GM12878 (cell line): ENCODE results near the gene C5orf15. TPM values are rescaled to one million over a fixed set of nuclear protein-coding genes. Genes with fewer than 3 reads are reported as not detected.

Experiments
- ATAC-seq: fragments of 200-7000 bp; cut with Tn5 transposase; 3 replicates; pipeline ENCODE4 v1.9.1; 2020; ENCODE audit warnings: mild to moderate bottlenecking, moderate library complexity
- BruUV-seq: library from RNA; stranded (reverse); fragments of 400-500 nt; replicated peaks from 2 replicates; lab custom pipeline; 2021; lab: Mats Ljungman, UMichigan
- CTCF ChIA-PET: fragments of 300-600 bp; sonication (Branson Sonifier 250); formaldehyde crosslinking; extraction: SDS; loops from one replicate; lab custom pipeline; 2021; ENCODE audit warnings: inconsistent platforms; lab: Yijun Ruan, JAX
- POLR2A ChIA-PET: fragments of 350-600 bp; formaldehyde crosslinking; extraction: SDS; loops from one replicate; lab custom pipeline; 2021; ENCODE audit warnings: inconsistent platforms; lab: Charles Lee
- RAD21 ChIA-PET: fragments of 300-600 bp; sonication (Branson Sonifier 250); formaldehyde crosslinking; loops from one replicate; lab custom pipeline; 2023; ENCODE audit warnings: antibody characterized with exemption; ENCODE audit not compliant: unreplicated experiment; lab: Charles Lee
- SMC1A ChIA-PET: fragments of 300-600 bp; sonication (Branson Sonifier 250); formaldehyde crosslinking; loops from one replicate; lab custom pipeline; 2023; ENCODE audit not compliant: unreplicated experiment, uncharacterized antibody; lab: Charles Lee
- DNase-seq: peaks from one replicate; pipeline ENCODE4 v3.0.0-alpha.2; 2011; ENCODE audit warnings: low read depth, low spot score
- FAIRE-seq: peaks from 3 replicates; lab custom pipeline; 2011; peaks lifted over from hg19 to GRCh38; lab: Jason Lieb, UNC
- H2AFZ ChIP-seq: 2 replicates; pipeline ENCODE4 v1.6.0; 2011; ENCODE audit warnings: low read depth, low read length, control low read depth; ENCODE audit not compliant: control insufficient read depth
- H3K27ac ChIP-seq: 2 replicates; pipeline ENCODE4 v1.5.1; 2011; ENCODE audit warnings: control low read depth; ENCODE audit not compliant: control insufficient read depth, insufficient read depth
- H3K27me3 ChIP-seq, 2 experiments: replicated peaks in 1 of 2; 2 replicates each; pipeline versions ENCODE4 v1.6.0 to v1.6.1; 2011; ENCODE audit warnings: low read length in 1 of 2; ENCODE audit not compliant: control insufficient read depth in 2 of 2, insufficient read depth in 2 of 2
- H3K36me3 ChIP-seq, 2 experiments: 2 replicates each; pipeline ENCODE4 v1.5.1; 2011; ENCODE audit warnings: low read length in 1 of 2; ENCODE audit not compliant: control insufficient read depth in 2 of 2, insufficient read depth in 2 of 2
- H3K4me1 ChIP-seq: 2 replicates; pipeline ENCODE4 v1.6.1; 2011; ENCODE audit warnings: mild to moderate bottlenecking, low read length, moderate library complexity, mixed read lengths; ENCODE audit not compliant: control insufficient read depth, insufficient read depth
- H3K4me2 ChIP-seq: 2 replicates; pipeline ENCODE4 v1.6.0; 2011; ENCODE audit warnings: control low read depth; ENCODE audit not compliant: control insufficient read depth, insufficient read depth
- H3K4me3 ChIP-seq: fragments of 200-600 bp; sonication (generic); 2 replicates; pipeline ENCODE4 v1.5.1; 2016
- H3K79me2 ChIP-seq: 2 replicates; pipeline ENCODE4 v1.6.0; 2011; ENCODE audit warnings: low read length; ENCODE audit not compliant: control insufficient read depth, insufficient read depth
- H3K9ac ChIP-seq: 2 replicates; pipeline ENCODE4 v1.8.0; 2011; ENCODE audit warnings: low read length, control low read depth, mixed read lengths; ENCODE audit not compliant: control insufficient read depth, insufficient read depth
- H3K9me3 ChIP-seq: replicated peaks from 3 replicates; pipeline ENCODE4 v1.5.1; 2011; ENCODE audit warnings: mild to moderate bottlenecking, low read length; ENCODE audit not compliant: control insufficient read depth, insufficient read depth
- H4K20me1 ChIP-seq: 2 replicates; pipeline ENCODE4 v1.6.0; 2011; ENCODE audit not compliant: control insufficient read depth, insufficient read depth
- CBX3 ChIP-seq: fragments of 200-600 bp; sonication (generic); IDR thresholded peaks from 2 replicates; pipeline ENCODE4 v1.6.1; 2016; ENCODE audit warnings: low read depth, borderline replicate concordance
- FOXM1 ChIP-seq: IDR thresholded peaks from 2 replicates; pipeline ENCODE4 v1.6.1; 2012; ENCODE audit warnings: low read depth, mild to moderate bottlenecking, inconsistent platforms, low read length, moderate library complexity
- HCFC1 ChIP-seq: fragments of 150-350 bp; IDR thresholded peaks from 2 replicates; pipeline ENCODE4 v1.6.1; 2014; ENCODE audit warnings: low read length
- POLR2AphosphoS5 ChIP-seq: IDR thresholded peaks from 2 replicates; pipeline ENCODE4 v1.6.1; 2011; ENCODE audit warnings: mild to moderate bottlenecking, low read length, inconsistent platforms
- SMAD5 ChIP-seq: IDR thresholded peaks from 2 replicates; pipeline ENCODE4 v1.6.1; 2016; ENCODE audit warnings: antibody characterized with exemption, low read depth
- TCF3 ChIP-seq: IDR thresholded peaks from 2 replicates; pipeline ENCODE4 v1.6.1; 2012; ENCODE audit warnings: low read depth, mild to moderate bottlenecking, low read length, borderline replicate concordance; ENCODE audit not compliant: insufficient read depth
- WGBS: methylation state at CpG from one replicate; pipeline ENCODE4 v1.1.6; 2016; ENCODE audit warnings: low lambda C conversion rate; ENCODE audit not compliant: insufficient replicate concordance, insufficient coverage; ENCODE audit errors: missing lambda C conversion rate; 5-methylcytosine and 5-hydroxymethylcytosine counted together
- in situ Hi-C: fragments of 300-500 bp; cut with MboI; formaldehyde crosslinking; loops from 9 replicates; pipeline ENCODE4 v1.14.3; 2018; ENCODE audit warnings: mixed read lengths
- intact Hi-C: fragments of 100-400 bp; cut with micrococcal nuclease; formaldehyde crosslinking; loops from one replicate; pipeline ENCODE4 v1.14.2; 2022; ENCODE audit not compliant: unreplicated experiment
- polyA plus RNA-seq, 11 experiments: library from polyadenylated mRNA; depleted of rRNA in 4 of 11; unstranded in 6 of 11; stranded (reverse) in 5 of 11; fragments of >200 nt; fragmentation: Nextera tagmentation in 4 of 11; fragmentation: Illumina TruSeq in 1 of 11; extraction: Ambion mirVana in 4 of 11; extraction: Trizol in 1 of 11; gene quantifications; 1 replicate in 1 of 11; 2 replicates in 10 of 11; pipeline versions ENCODE4 v1.2.1 to v1.2.3, GENCODE V29; 2011 to 2016; ENCODE audit warnings: inconsistent platforms in 2 of 11, missing spikeins in 2 of 11, low read depth in 1 of 11
- total RNA-seq, 4 experiments: library from RNA; depleted of rRNA in 3 of 4; stranded (reverse); fragments of >200 nt in 3 of 4; fragmentation: Illumina TruSeq in 1 of 4; extraction: Trizol in 1 of 4; gene quantifications; 2 replicates each; pipeline versions ENCODE4 v1.2.1 to v1.2.3, GENCODE V29; 2013 to 2021
- TF ChIP-seq, protein P1 (sequence below): fragments of 450-650 bp; IDR thresholded peaks from 2 replicates; pipeline ENCODE4 v1.6.1; 2016; ENCODE audit warnings: mild to moderate bottlenecking, moderate library complexity, borderline replicate concordance

C5orf15 gene
- total and polyA plus RNA-seq, 10 of the 15 experiments (the other 5 are each of a cell fraction or from before 2014, with no cell fraction given) = 21.7 to 69.6 (median 46.0) TPM

DNA sequence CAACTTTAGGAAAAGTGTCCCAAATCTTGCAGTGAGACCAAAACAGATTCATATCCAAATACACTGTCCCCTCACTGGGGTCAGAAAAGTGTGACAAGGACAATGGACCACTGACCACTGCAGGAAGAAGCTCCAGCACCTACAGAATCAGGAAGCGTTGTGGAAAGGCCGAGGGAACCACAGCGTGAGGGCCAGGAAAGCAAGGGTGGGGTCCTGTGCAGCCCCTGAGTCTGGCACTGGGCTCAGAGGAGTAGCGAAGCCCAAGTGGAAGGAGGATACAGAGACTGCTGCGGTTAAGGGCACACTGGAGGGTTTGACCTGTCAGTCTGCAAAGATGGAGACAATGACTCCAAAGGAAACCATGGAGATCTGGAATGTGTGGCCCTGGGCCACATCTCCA, 36.9 kb downstream of the C5orf15 start:
- intact Hi-C loops = loop anchor here (2.0 kb wide), 1 partner anchor 25 kb away; no protein-coding TSS in a partner anchor
- ChIA-PET RAD21 (interaction anchor here (0.8 kb wide), 1 partner anchor 11 kb away, joined by 4 read pairs; no protein-coding TSS in a partner anchor), CTCF (no interaction called here), SMC1A (interaction anchor here (3.5 kb wide), 1 partner anchor 13 kb away, joined by 15 read pairs; no protein-coding TSS in a partner anchor), POLR2A (no interaction called here)
- Histone ChIP-seq H2AFZ (no peak overlapping the region), H3K36me3 (no peaks in the 10 kb centered on the region), H4K20me1 (no peaks in the 10 kb centered on the region), H3K27ac (no peak overlapping the region), H3K9ac (no peak overlapping the region), H3K9me3 (no peaks in the 10 kb centered on the region), H3K4me1 (peaks cover 66% of the 10 kb centered on the region), H3K79me2 (no peaks in the 10 kb centered on the region), H3K4me3 (no peak overlapping the region), H3K4me2 (peak overlapping the region; percentile 88; the same call in 1 of the 2 replicates), H3K27me3 (no peaks in the 10 kb centered on the region)
- no TSS peak for BruUV-seq
- in situ Hi-C loops = no loop called here
- no peak for DNase-seq
- no peak for FAIRE-seq
- whole genome bisulfite sequencing = 100% methylated on average over 5 of the region's 5 CpGs
- TF ChIP-seq HCFC1 = no peak
- no peak for TF ChIP-seq POLR2AphosphoS5
- no peak for ATAC-seq

DNA sequence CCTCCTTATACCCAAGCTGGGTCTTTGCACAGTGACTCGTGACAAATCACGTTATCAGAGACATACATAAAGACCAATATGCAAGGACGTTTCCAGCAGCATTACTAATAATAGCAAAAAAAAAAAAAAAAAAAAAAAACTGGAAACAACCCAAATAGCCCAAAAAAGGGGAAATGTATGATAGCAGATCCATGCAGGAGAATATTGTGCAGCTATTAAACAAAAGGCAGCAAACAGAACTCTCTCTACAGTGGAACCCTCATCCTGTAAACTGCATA, 37.7 kb downstream of the C5orf15 start:
- peaks cover 65% of the 10 kb centered on the region for H3K4me1 ChIP-seq

More for the DNA sequence above, 37.7 kb downstream of the C5orf15 start:
- Histone ChIP-seq H3K27ac (peak overlapping the region; percentile 52), H3K4me2 (peak overlapping the region; percentile 88), H4K20me1 (no peaks in the 10 kb centered on the region), H3K9ac (peak overlapping the region; percentile 52), H3K9me3 (no peaks in the 10 kb centered on the region), H3K4me3 (peak overlapping the region; percentile 38; the same call in 1 of the 2 replicates), H2AFZ (peak overlapping the region; percentile 87), H3K79me2 (no peaks in the 10 kb centered on the region), H3K27me3 (no peaks in the 10 kb centered on the region), H3K36me3 (no peaks in the 10 kb centered on the region)
- FAIRE-seq = no peak
- in situ Hi-C loops (no loop called here), intact Hi-C loops (loop anchor here (2.0 kb wide), 1 partner anchor 24 kb away; no protein-coding TSS in a partner anchor)
- RAD21 ChIA-PET = interaction anchor here (1.4 to 1.5 kb wide), 2 partner anchors 43 to 47 kb away, joined by 4 to 6 read pairs; no protein-coding TSS in a partner anchor
- no peak for ATAC-seq
- BruUV-seq = no TSS peak
- SMC1A ChIA-PET = interaction anchor here (0.6 to 3.5 kb wide), 8 partner anchors 8 to 881 kb away, joined by 3 to 30 read pairs (median 4); no protein-coding TSS in a partner anchor
- TF ChIP-seq FOXM1 = 0 out of 2 replicates have a peak, but pooled peaks have one; percentile 25
- no peak for TF ChIP-seq CBX3
- TF ChIP-seq POLR2AphosphoS5 = no peak
- no peak for TF ChIP-seq TCF3
- TF ChIP-seq, protein P1, sequence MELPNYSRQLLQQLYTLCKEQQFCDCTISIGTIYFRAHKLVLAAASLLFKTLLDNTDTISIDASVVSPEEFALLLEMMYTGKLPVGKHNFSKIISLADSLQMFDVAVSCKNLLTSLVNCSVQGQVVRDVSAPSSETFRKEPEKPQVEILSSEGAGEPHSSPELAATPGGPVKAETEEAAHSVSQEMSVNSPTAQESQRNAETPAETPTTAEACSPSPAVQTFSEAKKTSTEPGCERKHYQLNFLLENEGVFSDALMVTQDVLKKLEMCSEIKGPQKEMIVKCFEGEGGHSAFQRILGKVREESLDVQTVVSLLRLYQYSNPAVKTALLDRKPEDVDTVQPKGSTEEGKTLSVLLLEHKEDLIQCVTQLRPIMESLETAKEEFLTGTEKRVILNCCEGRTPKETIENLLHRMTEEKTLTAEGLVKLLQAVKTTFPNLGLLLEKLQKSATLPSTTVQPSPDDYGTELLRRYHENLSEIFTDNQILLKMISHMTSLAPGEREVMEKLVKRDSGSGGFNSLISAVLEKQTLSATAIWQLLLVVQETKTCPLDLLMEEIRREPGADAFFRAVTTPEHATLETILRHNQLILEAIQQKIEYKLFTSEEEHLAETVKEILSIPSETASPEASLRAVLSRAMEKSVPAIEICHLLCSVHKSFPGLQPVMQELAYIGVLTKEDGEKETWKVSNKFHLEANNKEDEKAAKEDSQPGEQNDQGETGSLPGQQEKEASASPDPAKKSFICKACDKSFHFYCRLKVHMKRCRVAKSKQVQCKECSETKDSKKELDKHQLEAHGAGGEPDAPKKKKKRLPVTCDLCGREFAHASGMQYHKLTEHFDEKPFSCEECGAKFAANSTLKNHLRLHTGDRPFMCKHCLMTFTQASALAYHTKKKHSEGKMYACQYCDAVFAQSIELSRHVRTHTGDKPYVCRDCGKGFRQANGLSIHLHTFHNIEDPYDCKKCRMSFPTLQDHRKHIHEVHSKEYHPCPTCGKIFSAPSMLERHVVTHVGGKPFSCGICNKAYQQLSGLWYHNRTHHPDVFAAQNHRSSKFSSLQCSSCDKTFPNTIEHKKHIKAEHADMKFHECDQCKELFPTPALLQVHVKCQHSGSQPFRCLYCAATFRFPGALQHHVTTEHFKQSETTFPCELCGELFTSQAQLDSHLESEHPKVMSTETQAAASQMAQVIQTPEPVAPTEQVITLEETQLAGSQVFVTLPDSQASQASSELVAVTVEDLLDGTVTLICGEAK = no peak
- TF ChIP-seq SMAD5 = no peak
- CTCF ChIA-PET = interaction anchor here (0.9 to 3.0 kb wide), 7 partner anchors 9 to 507 kb away, joined by 3 to 24 read pairs (median 7); partner anchors contain the start of gene C5orf15
- no peak for DNase-seq
- WGBS = 0% methylated on average over 3 of the region's 3 CpGs
- POLR2A ChIA-PET = interaction anchor here (1.8 to 2.4 kb wide), 2 partner anchors 8 to 28 kb away, joined by 6 to 14 read pairs; no protein-coding TSS in a partner anchor
